Neuronal stem cell (in vitro differentiated cells): ENCODE measurements around the gene TUBA3D.
"Not testable (repeated sequence)": the region's sequence is repeated elsewhere in the genome, so short reads cannot be mapped to it uniquely, and the experiment has no call there.

Experiments used
- DNase-seq: peaks from one replicate; pipeline ENCODE4 v3.0.0-alpha.2; 2013; ENCODE audit warnings: low spot score
- H2AFZ ChIP-seq: one replicate; pipeline ENCODE4 v1.6.1; 2013; ENCODE audit warnings: mild to moderate bottlenecking, low read length, inconsistent platforms
- H2AK5ac ChIP-seq: 2 replicates; pipeline ENCODE4 v1.6.1; 2013; ENCODE audit warnings: low read depth, mild to moderate bottlenecking, inconsistent platforms, low read length, moderate library complexity, mixed read lengths
- H2BK120ac ChIP-seq: 2 replicates; pipeline ENCODE4 v1.6.1; 2013; ENCODE audit warnings: low read depth, mild to moderate bottlenecking, inconsistent platforms, low read length, moderate library complexity, mixed read lengths
- H2BK12ac ChIP-seq: one replicate; pipeline ENCODE4 v1.6.1; 2013; ENCODE audit warnings: low read length, inconsistent platforms
- H2BK15ac ChIP-seq: 2 replicates; pipeline ENCODE4 v1.6.1; 2013; ENCODE audit warnings: mild to moderate bottlenecking, low read length, inconsistent platforms, mixed read lengths
- H2BK5ac ChIP-seq: one replicate; pipeline ENCODE4 v1.6.1; 2013; ENCODE audit warnings: inconsistent platforms, mild to moderate bottlenecking, low read length, moderate library complexity
- H3K14ac ChIP-seq: one replicate; pipeline ENCODE4 v1.6.1; 2013; ENCODE audit warnings: low read length, inconsistent platforms
- H3K18ac ChIP-seq: 2 replicates; pipeline ENCODE4 v1.6.1; 2013; ENCODE audit warnings: low read length, inconsistent platforms
- H3K23ac ChIP-seq: 2 replicates; pipeline ENCODE4 v1.6.1; 2013; ENCODE audit warnings: low read depth, mild to moderate bottlenecking, mixed read lengths, low read length, inconsistent platforms; ENCODE audit not compliant: poor library complexity
- H3K27ac ChIP-seq: replicated peaks from 3 replicates; pipeline ENCODE4 v1.5.1; 2013; ENCODE audit warnings: low read length, inconsistent platforms
- H3K27me3 ChIP-seq, 3 experiments: 2 replicates each; pipeline ENCODE4 v1.6.1; 2013; ENCODE audit warnings: low read length in 3 of 3, mild to moderate bottlenecking in 2 of 3, inconsistent platforms in 1 of 3, low read depth in 1 of 3, mixed read lengths in 1 of 3, moderate library complexity in 1 of 3; ENCODE audit not compliant: control insufficient read depth in 3 of 3, insufficient read depth in 3 of 3
- H3K36me3 ChIP-seq, 2 donors: replicated peaks in 1 of 2; 2 replicates each; pipeline ENCODE4 v1.6.1; 2013; ENCODE audit warnings: low read length in 2 of 2; ENCODE audit not compliant: control insufficient read depth in 2 of 2, insufficient read depth in 2 of 2
- H3K4ac ChIP-seq: 2 replicates; pipeline ENCODE4 v1.6.1; 2013; ENCODE audit warnings: inconsistent platforms, mild to moderate bottlenecking, low read length, moderate library complexity
- H3K4me1 ChIP-seq, 2 donors: 1 replicate in 1 of 2; 2 replicates in 1 of 2; pipeline ENCODE4 v1.6.1; 2013; ENCODE audit warnings: low read length in 2 of 2, low read depth in 1 of 2; ENCODE audit not compliant: control insufficient read depth in 2 of 2, insufficient read depth in 1 of 2
- H3K4me2 ChIP-seq: one replicate; pipeline ENCODE4 v1.6.1; 2013; ENCODE audit warnings: mild to moderate bottlenecking, low read length, inconsistent platforms; ENCODE audit not compliant: insufficient read depth, poor library complexity, severe bottlenecking
- H3K4me3 ChIP-seq, 2 donors: 2 replicates each; pipeline ENCODE4 v1.5.1; 2013; ENCODE audit warnings: low read length in 2 of 2, mild to moderate bottlenecking in 2 of 2, inconsistent platforms in 1 of 2, moderate library complexity in 1 of 2
- H3K79me1 ChIP-seq: one replicate; pipeline ENCODE4 v1.6.1; 2013; ENCODE audit warnings: low read depth, mild to moderate bottlenecking, inconsistent platforms, low read length, moderate library complexity
- H3K9ac ChIP-seq: one replicate; pipeline ENCODE4 v1.6.1; 2013; ENCODE audit warnings: mild to moderate bottlenecking, low read depth, low read length, inconsistent platforms; ENCODE audit not compliant: poor library complexity
- H3K9me3 ChIP-seq, 2 donors: replicated peaks in 1 of 2; 2 replicates each; pipeline versions ENCODE3 to v1.6.1; 2013; ENCODE audit warnings: low read length in 2 of 2, mild to moderate bottlenecking in 2 of 2, inconsistent platforms in 1 of 2, low read depth in 1 of 2, mixed read lengths in 1 of 2, moderate library complexity in 1 of 2; ENCODE audit not compliant: control insufficient read depth in 2 of 2, insufficient read depth in 1 of 2
- H4K8ac ChIP-seq: one replicate; pipeline ENCODE4 v1.6.1; 2013; ENCODE audit warnings: low read depth, mild to moderate bottlenecking, inconsistent platforms, low read length, moderate library complexity
- H4K91ac ChIP-seq: one replicate; pipeline ENCODE4 v1.6.1; 2013; ENCODE audit warnings: low read length, low read depth, mild to moderate bottlenecking, inconsistent platforms; ENCODE audit not compliant: poor library complexity
- WGBS, 2 donors: extraction: QIAGEN DNeasy Blood & Tissue Kit; methylation state at CpG; one replicate each; pipeline ENCODE4 v1.1.7; 2013; ENCODE audit warnings: missing lambda C conversion rate in 2 of 2, mixed read lengths in 1 of 2; ENCODE audit not compliant: insufficient read length in 2 of 2, insufficient replicate concordance in 1 of 2; ENCODE audit errors: extremely low coverage in 2 of 2; 5-methylcytosine and 5-hydroxymethylcytosine counted together

Gene TUBA3D

DNA sequence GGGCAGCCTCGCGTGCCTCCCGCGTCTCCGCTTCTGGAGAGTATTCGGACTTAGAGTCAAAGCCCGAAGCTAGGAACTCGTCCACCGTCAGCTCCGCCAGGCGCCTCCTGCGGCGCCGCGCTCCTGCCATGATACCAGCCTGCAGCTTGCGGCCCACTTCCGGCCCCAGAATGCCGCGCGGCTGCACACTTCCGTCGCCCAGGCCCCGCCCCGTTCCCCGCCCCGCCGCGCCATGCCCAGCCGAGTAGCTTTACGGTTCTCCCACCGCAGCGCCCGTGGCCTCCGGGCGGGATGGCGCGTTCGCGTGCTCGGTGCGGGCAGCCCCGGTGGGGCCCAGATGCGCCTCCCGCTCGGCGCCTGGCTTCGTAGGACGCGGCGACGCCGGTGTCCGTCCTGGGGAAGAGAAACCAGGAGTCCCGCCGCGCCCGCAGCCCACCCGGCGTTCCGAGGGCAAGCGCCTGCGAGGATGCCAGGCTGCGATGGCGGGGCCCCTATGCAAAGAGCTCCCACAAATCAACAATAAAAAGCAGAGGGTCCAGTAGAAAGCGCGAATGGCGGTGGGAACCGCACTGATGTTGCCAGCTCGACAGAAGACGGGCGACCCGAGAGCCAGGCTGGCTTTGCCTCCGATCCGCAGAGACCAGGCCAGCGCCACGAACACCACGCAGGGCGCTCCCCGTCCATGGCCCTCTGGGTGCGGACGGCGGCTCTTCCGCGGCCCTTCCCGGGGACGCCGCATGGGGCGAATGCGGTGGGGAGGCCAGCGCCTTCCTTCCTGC is 31.0 kb upstream of the TUBA3D start:
- H2BK15ac ChIP-seq, H2AFZ ChIP-seq, H3K79me1 ChIP-seq, H3K9ac ChIP-seq, H2BK5ac ChIP-seq, H4K8ac ChIP-seq, H3K36me3 ChIP-seq, H2BK12ac ChIP-seq, H3K4me3 ChIP-seq, H2BK120ac ChIP-seq, H3K4ac ChIP-seq, H3K4me1 ChIP-seq, H3K18ac ChIP-seq, H3K27me3 ChIP-seq, H3K4me2 ChIP-seq, H3K9me3 ChIP-seq, DNase-seq, H3K27ac ChIP-seq, H4K91ac ChIP-seq, H2AK5ac ChIP-seq, H3K23ac ChIP-seq, H3K14ac ChIP-seq: not testable (repeated sequence)
- WGBS, 2 donors, result no CpG with 5 or more reads among the region's 90 CpGs

DNA sequence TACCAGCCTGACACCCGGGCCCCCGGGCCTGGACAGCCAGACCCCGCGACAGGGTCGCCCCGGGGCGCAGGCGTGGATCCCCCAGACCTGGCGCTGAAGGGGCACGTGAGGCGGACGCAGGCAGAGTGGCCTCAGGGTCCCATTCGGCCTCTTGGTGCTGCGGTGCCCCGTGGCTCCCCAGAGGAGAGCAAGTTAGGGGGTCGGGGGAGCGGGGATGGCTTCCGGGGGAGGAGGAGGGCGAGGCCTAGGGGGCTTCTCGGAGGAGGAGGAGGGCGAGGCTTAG is 30.5 kb upstream of the TUBA3D start:
- H3K23ac ChIP-seq, H3K9ac ChIP-seq, H4K91ac ChIP-seq, H2BK120ac ChIP-seq, H3K14ac ChIP-seq, H3K18ac ChIP-seq, H3K27ac ChIP-seq, H3K9me3 ChIP-seq, H2BK5ac ChIP-seq, H2AK5ac ChIP-seq, H4K8ac ChIP-seq, H3K79me1 ChIP-seq, H2BK15ac ChIP-seq, H3K4me1 ChIP-seq, H2BK12ac ChIP-seq, DNase-seq, H3K27me3 ChIP-seq, H3K4me2 ChIP-seq, H3K4me3 ChIP-seq, H2AFZ ChIP-seq, H3K4ac ChIP-seq, H3K36me3 ChIP-seq: not testable (repeated sequence)
- no CpG with 5 or more reads among the region's 21 CpGs for WGBS, 2 donors

DNA sequence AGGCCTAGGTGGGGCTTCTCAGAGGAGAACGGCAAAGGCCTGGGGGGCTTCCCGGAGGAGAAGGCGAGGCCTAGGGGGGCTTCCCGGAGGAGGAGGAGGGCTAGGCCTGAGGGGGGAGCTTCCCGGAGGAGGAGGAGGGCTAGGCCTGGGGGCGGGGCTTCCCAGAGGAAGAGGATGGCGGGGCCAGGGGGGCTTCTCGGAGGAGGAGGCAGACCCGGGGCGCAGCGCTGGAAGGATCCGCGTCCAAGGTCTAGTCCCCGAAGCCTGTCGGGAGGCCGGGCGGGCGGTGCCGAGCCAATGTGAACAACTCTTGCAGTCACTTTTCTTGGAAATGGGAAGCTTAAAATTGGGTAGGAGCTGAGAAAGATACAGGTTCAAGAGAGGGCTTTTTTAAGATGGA is 30.0 kb upstream of the TUBA3D start:
- no peak overlapping the region for H3K4me3 ChIP-seq
- H3K23ac ChIP-seq, result no peak overlapping the region
- H2BK15ac ChIP-seq, result no peak overlapping the region
- H2BK120ac ChIP-seq, result no peak overlapping the region
- H3K18ac ChIP-seq, result no peak overlapping the region
- H3K14ac ChIP-seq, result no peak overlapping the region
- H3K79me1 ChIP-seq, result no peaks in the 10 kb centered on the region
- no peak overlapping the region for H3K4ac ChIP-seq
- H2BK12ac ChIP-seq, result no peak overlapping the region
- H4K8ac ChIP-seq, result no peak overlapping the region
- no peak overlapping the region for H3K27ac ChIP-seq
- no peak overlapping the region for H2AFZ ChIP-seq
- no peak overlapping the region for H3K9ac ChIP-seq
- no peak for DNase-seq
- H3K9me3 ChIP-seq, result no peaks in the 10 kb centered on the region
- no peak overlapping the region for H2BK5ac ChIP-seq
- H3K4me1 ChIP-seq, result no peaks in the 10 kb centered on the region
- H3K27me3 ChIP-seq, result no peaks in the 10 kb centered on the region
- H3K36me3 ChIP-seq, result no peaks in the 10 kb centered on the region
- H4K91ac ChIP-seq, result no peak overlapping the region
- no peak overlapping the region for H3K4me2 ChIP-seq
- WGBS, 2 donors, result no CpG with 5 or more reads among the region's 19 CpGs
- no peak overlapping the region for H2AK5ac ChIP-seq

DNA sequence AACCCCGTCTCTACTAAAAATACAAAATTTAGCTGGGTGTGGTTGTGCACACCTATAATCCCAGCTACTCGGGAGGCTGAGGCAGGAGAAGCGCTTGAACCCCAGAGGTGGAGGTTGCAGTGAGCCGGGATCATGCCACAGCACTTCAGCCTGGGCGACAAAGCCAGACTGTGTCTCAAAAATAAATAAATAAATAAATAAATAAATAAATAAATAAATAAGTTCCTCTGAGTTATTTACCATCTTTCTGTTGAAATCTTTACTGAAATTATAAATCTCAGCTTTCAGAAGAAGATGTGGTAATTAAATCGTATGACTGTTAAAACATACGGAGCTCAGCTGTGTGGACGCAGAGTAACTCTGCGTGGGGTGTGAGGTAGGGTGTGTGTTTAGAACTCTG is 27.9 kb upstream of the TUBA3D start:
- not testable (repeated sequence) for H3K18ac ChIP-seq, H3K79me1 ChIP-seq, H3K9ac ChIP-seq, H3K9me3 ChIP-seq, H3K4me2 ChIP-seq, H4K8ac ChIP-seq, H2BK120ac ChIP-seq, H3K27me3 ChIP-seq, H4K91ac ChIP-seq, H3K36me3 ChIP-seq, H2BK12ac ChIP-seq, H3K4me1 ChIP-seq, H3K14ac ChIP-seq, DNase-seq, H2AFZ ChIP-seq, H2BK15ac ChIP-seq, H3K23ac ChIP-seq, H3K4ac ChIP-seq, H3K27ac ChIP-seq, H3K4me3 ChIP-seq, H2AK5ac ChIP-seq, H2BK5ac ChIP-seq
- WGBS, 2 donors, result no CpG with 5 or more reads among the region's 9 CpGs
